Skeletal muscle cell (primary cell): ENCODE results near the gene NEUROD4.
A peak's percentile ranks its signal among the peaks of the same experiment; 100 is the strongest.
"Not testable (repeated sequence)": the region's sequence is repeated elsewhere in the genome, so short reads cannot be mapped to it uniquely, and the experiment has no call there.

Source experiments
- DNase-seq: peaks from one replicate; pipeline ENCODE4 v3.0.0-alpha.2; 2010; ENCODE audit warnings: low read depth
- H3K4me3 ChIP-seq: 2 replicates; pipeline ENCODE4 v1.5.1; 2011; ENCODE audit warnings: low read depth, mild to moderate bottlenecking, control low read depth, low read length, moderate library complexity

NEUROD4 gene

DNA sequence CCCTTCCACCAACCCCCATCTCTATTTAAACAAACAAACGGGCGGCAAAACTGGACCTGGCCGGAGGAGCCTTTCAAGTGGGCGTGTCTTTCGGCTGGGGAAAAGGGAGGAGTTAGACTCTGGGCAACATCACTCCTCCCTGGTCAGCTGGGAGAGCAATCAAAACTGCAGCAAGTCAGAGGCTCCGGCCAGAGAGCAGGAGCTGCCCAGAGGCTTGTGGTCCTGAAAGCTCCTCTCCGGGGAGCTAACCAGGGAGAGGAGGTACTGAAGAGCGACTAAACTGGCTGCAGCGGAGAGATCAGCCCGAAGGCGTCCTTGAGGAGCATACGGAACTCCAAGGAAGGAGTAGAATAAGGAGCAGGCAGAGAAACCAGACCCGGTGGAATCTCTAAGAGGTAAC, at the start of gene NEUROD4:
Gene NEUROD4 (plus strand): TSS at position 191 of the 400 bp plus-strand sequence. CDS start 6,466 bp downstream, outside the sequence.
- DNase-seq = peak; percentile 30
- no peak within 1 kb of the TSS for H3K4me3 ChIP-seq

DNA sequence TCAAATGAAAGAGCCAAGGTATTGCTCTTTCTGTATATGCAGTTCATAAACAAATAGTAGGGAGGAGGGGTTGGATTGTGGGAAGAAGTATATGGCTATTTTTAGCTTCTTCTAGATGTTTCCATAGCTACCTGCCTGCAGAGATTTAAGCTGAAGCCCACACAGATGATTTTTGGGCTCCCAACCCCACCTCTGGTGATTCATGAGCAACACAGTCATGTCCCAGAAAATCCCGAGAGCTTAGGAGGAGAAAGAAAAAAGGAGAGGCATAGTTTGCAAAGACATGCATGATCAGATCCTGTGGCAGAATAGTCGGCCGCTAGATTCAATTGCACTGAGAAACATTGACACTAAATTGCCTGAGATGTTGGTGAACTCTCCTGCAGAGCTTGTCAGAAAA, 49.0 kb upstream of the NEUROD4 start:
- H3K4me3 ChIP-seq = no peak overlapping the region
- no peak for DNase-seq

DNA sequence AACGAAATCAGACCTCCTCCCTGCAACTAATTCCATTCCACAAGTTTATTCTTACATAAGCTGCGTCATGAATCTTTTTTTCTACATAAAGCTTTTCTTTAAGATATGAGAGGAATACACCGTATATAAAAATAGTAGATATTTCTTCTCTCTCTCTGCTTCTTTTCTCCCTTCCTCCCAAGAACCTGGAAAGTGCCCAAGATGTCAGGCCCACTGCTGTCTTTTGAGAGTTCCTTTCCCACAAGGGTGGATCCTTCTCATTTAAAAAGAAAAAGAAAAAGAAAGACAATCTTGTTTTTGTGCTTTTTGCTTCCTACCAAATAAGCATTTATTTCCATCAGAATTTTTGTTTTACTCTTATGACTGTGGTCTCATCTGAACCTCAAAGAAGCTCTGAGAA, 46.2 kb upstream of the NEUROD4 start:
- no peak for DNase-seq
- no peak overlapping the region for H3K4me3 ChIP-seq

- DNase-seq = no peak
These were observed 45.5 kb upstream of the NEUROD4 start for GRCh38 chr12:54974279-54974678.

GRCh38 chr12:54975272-54975671, 44.5 kb upstream of the NEUROD4 start:
- H3K4me3 ChIP-seq = no peak overlapping the region
- DNase-seq = no peak

More at GRCh38 chr12:54974279-54974678, 45.5 kb upstream of the NEUROD4 start:
- H3K4me3 ChIP-seq = no peak overlapping the region

DNA sequence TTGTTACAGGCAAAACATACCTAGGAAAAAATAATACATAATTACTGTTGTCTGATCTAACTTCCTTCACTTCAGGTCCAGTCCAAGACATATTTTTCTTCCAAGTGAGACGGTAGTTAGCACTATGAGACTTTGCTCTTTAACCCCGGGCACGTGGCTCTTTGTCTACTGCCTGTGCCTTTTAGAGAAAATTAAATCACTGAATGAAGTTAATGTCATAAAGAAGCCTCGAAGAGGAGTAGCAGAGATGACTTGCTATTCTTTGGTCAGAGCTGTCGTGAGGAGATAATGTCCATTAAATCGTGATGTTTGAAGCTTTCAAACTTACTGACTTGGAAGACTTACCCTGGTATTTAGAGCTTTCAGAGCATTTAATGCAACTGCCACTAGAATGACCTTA, 43.9 kb upstream of the NEUROD4 start:
- no peak overlapping the region for H3K4me3 ChIP-seq
- no peak for DNase-seq

DNA sequence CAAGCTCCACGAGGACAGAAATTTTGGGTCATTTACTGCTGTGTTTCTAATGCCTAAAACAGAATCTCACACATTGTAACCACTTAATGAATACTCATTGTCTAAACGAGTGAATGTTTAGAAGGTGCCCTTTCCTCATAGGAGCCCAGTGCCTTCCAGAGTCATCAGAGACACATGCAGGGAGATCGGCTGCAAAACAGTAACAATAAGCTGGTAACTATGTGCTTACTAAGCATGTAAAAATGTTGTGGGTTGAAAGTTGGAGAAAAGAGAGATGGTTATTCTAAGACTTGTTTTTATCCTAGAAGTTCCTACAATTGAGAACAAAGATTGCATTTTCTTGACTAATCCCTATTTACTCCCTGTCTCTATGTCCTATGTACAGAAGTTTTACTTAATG, 42.6 kb upstream of the NEUROD4 start:
- peak; percentile 56 for DNase-seq
- H3K4me3 ChIP-seq = no peak overlapping the region

DNA sequence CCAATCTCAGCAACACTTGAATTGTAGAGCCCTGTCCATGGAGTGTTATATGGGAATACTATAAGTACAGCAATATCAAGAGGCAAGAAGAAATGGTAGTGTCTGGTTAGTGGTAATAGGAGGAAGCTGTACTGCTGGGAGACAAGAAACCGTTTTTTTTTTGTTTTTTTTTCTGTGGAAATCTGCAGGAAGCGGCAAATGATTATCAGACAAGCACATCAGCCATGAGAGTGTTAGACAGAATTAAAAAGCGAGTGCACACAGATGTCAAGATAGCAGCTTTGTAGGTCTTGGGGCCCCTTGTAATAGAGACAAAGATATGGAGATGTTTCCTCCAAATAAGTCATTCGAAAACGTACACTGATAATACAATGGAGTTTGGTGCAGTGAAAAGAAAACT, 41.9 kb upstream of the NEUROD4 start:
- H3K4me3 ChIP-seq = no peak overlapping the region

DNA sequence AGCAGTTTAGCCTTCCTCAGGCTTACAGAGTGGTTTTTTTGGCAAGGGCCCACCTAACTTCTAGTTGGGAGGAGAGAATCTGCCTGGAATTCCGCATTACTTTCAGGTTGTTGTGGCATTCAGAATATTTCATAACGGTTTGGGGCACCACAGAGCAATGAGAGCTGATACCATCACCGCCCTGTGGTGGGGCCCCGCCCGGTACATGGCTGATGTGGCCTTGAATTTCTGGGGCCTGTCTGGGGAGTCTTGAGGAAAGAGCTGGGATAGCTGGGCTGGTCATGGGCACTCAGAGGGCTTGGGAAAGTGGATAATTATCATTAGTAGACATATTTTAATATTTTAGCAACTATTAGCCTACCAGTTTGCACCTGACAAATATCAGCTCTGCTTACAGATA, 39.4 kb upstream of the NEUROD4 start:
- DNase-seq = no peak
- H3K4me3 ChIP-seq = no peak overlapping the region

More for the DNA sequence above, 41.9 kb upstream of the NEUROD4 start:
- DNase-seq = no peak

DNA sequence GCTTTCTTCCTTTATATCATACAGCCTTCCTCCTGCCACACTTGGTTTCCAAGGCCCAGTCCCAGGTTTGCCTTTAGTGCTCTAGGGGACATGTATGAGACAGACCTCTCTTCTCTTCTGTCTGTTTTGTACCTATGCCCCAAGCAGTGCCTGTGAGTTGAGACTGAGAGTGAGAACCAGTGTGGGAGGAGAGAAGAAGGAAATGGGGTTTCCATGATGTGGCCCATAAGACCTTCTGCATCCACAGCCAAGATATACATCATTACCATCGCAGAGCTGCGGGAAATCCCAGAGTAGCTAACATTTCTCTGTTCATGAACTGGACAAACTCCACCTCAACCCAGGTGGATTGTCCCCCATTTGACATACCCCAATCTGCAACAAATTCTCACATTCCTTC, 38.0 kb upstream of the NEUROD4 start:
- H3K4me3 ChIP-seq = no peak overlapping the region
- DNase-seq = no peak

DNA sequence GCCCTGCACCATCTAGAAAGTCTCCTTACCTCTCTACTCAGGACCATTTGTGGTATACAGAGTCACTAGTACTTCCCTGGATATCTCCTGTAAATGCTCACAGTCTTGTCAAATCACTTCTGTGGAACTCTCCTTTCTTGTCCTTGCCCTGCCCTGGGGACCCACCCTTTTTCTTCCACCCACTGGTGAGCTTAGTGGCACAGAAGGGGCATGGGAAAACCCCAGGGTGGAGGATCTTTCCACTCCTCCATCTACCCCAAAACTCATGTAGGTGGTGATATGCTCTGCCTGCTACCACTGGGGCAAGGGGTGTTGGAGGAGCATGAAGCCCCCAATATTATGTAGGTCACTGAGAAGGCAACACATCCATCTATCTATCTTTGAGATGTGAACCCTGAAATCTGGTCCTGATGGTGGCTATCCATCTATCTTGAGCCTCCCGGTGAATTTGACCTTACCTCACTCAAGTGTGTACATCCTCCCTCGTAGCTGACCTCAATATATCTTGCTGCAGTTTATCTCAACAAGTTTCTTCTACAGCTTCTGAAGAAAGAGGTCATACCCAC, 36.2 kb upstream of the NEUROD4 start:
- DNase-seq = no peak
- no peak overlapping the region for H3K4me3 ChIP-seq

DNA sequence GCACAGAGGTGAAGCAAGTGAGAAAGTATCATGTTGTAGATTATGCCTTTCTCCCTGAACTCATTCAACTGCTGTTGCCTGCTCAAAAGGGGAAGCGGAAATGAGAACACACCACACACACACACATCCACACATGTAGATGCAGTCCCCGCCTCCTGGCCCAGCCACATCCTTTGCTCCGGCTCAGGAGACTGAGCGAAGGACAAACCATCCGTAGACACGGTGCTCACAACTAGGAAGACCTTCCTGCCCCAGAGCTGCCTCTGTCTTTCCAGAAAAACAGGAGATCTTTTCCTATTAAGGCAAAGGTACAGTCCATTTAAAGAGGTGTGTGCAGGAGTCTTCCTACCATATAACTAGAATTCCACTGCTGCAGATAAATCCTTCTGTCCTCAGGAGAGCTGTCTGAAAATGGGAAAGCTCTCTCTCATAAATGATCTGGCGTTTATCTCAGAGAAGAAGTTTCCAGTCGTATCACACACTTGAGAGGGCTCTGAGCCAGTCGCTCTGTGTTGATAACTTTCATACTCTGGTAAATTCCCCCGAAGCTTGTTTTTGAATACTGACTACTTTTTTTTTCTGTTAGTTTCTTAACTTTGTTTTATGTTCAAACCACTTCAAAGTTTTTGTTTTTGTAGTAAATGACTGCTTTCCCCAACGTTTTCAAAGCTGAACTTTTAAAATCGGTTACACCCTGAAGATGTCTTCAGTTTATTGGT, 35.0 kb upstream of the NEUROD4 start, which contains the start of gene TESPA1:
Gene TESPA1 (minus strand): TSS at position 105 of the 719 bp plus-strand sequence. CDS start 10,200 bp downstream, outside the sequence.
- H3K4me3 ChIP-seq = no peak within 1 kb of the TSS
- no peak for DNase-seq

- DNase-seq = not testable (repeated sequence)
These were observed 33.0 kb upstream of the NEUROD4 start for GRCh38 chr12:54986773-54987172.

GRCh38 chr12:54987611-54988231, 32.1 kb upstream of the NEUROD4 start:
- H3K4me3 ChIP-seq = no peak overlapping the region
- no peak for DNase-seq

More at GRCh38 chr12:54986773-54987172, 33.0 kb upstream of the NEUROD4 start:
- H3K4me3 ChIP-seq = not testable (repeated sequence)

DNA sequence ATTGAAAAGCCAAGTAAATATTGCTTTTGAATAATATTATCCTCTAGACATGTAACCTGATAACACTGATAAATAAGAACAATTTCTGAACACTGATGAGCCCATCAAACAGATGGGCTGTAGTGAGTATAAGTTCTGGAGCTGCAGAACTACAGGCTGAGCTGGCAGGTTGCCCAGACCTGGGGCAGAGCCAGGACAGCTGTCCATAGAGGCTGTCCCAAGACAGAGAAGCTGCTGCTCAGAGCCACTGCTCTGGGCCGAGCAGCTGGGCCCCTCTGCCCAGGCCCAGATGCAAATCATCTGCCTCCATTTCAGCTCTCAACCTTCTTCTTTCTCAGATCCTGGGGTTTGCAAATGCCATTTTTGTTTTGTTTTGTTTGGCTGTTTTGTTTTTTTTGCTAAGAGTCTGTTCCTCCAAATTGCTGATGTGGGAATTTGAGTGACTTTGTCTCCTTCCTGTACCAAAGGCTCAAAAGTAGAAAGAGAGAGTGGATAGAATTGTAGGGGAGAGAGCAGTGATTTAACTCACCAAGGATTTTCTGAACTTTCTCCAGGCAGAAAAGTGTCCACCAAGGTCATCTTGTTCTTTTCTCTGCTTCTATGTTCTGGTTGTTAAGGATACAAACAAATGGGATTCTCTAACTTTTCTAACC, 31.2 kb upstream of the NEUROD4 start:
- no peak overlapping the region for H3K4me3 ChIP-seq
- peak; percentile 23 for DNase-seq

DNA sequence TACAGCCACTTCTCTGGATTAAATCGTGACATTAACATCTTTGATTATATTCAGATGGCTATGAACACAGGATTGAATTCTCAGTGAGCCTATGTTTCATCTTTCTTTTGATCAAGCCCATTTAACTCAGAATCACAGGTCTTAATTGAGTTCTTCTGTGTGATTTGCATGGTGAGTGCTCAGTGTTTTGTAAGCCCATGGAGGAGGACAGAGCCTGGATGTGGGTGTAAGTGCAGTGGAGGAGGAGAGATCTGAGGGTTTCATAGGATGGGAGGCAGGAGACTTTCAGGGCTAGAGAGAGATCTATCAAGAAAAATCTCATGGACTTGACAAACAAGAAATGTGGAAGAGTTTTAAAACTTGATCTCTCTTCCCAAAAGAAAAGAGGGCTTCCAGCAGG, 29.9 kb upstream of the NEUROD4 start:
- no peak for DNase-seq
- no peak overlapping the region for H3K4me3 ChIP-seq

DNA sequence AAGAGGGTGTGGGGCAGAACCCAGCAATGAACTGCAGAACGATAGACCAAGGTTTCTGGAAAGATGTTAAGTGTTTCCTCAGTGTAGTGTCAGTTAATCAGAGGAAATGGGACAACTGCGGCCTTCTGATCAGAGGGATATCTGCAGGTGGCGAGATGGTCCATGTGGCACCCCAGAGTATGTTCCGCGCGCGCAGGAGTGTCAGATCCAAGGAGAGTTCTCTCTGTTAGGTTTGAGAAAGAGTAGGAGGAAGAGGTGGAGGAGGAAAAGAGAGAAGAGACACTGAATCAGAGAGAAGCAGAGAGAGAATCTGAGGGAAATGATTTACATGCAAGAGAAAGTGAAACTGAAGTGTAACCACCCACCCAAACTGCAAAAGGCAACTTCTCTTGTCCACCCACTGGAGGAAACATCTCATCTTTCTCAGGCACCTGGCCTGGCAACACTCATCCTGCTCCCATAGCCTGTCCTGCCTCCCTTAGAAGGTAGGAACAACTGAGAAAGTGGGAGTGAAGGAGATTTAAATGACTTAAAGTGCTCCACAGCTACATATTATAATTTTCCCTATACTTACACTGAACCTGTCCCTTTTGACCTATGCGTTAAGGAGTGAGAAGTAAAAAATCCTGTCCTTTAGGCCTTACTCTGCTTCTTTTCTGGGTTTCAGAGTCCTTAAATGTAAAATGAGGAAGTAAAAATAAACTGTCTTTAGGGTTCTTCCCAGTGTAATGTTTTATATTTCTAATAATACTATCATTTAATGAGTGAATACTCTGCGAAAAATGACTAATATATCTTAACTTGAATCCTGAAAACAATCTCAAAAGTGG, 28.4 kb upstream of the NEUROD4 start:
- no peak overlapping the region for H3K4me3 ChIP-seq
- no peak for DNase-seq

GRCh38 chr12:54991991-54992375, 27.8 kb upstream of the NEUROD4 start:
- no peak overlapping the region for H3K4me3 ChIP-seq
- DNase-seq = no peak

- peak; percentile 12 for DNase-seq
These were observed 26.5 kb upstream of the NEUROD4 start for GRCh38 chr12:54993181-54993835.

More at GRCh38 chr12:54993181-54993835, 26.5 kb upstream of the NEUROD4 start:
- H3K4me3 ChIP-seq = no peak overlapping the region
